K562 (cell line): Measurements from ENCODE around the gene GPR149.

Experiments
- ATF3 ChIP-seq, 2 experiments: fragments of 450-650 bp in 1 of 2; sonication (generic) in 1 of 2; formaldehyde crosslinking in 1 of 2; IDR thresholded peaks in 1 of 2; conservative IDR thresholded peaks in 1 of 2; 2 replicates each; pipeline versions ENCODE4 v1.6.1 to v1.8.1; 2016 to 2023; ENCODE audit warnings: mild to moderate bottlenecking in 2 of 2, moderate library complexity in 2 of 2, inconsistent platforms in 1 of 2, missing genetic modification reagents in 1 of 2
- CTCF ChIP-seq, 3 experiments: IDR thresholded peaks in 2 of 3; conservative IDR thresholded peaks in 1 of 3; 2 replicates each; pipeline ENCODE4 v1.5.1; 2011 to 2012; ENCODE audit warnings: low read length in 3 of 3, mild to moderate bottlenecking in 3 of 3, control low read depth in 2 of 3, improper control_type of control experiment in 1 of 3, inconsistent platforms in 1 of 3, low read depth in 1 of 3, mixed read lengths in 1 of 3, moderate library complexity in 1 of 3; ENCODE audit not compliant: insufficient read depth in 2 of 3
- EHMT2 ChIP-seq: fragments of 450-650 bp; IDR thresholded peaks from 2 replicates; pipeline ENCODE4 v1.6.1; 2018; ENCODE audit warnings: antibody characterized with exemption
- ELK1 ChIP-seq: sonication (generic); formaldehyde crosslinking; IDR thresholded peaks from 2 replicates; pipeline ENCODE4 v1.8.1; 2022; ENCODE audit warnings: missing genetic modification reagents
- FOXK2 ChIP-seq, 2 experiments: fragments of 450-650 bp; IDR thresholded peaks in 1 of 2; conservative IDR thresholded peaks in 1 of 2; 2 replicates each; pipeline ENCODE4 v1.6.1; 2016; ENCODE audit warnings: low read depth in 2 of 2, mild to moderate bottlenecking in 1 of 2
- MEIS2 ChIP-seq: fragments of 450-650 bp; IDR thresholded peaks from 2 replicates; pipeline ENCODE4 v1.6.1; 2014; ENCODE audit warnings: mild to moderate bottlenecking; ENCODE audit not compliant: partially characterized antibody
- NRF1 ChIP-seq, 2 experiments: fragments of 450-650 bp; IDR thresholded peaks in 1 of 2; conservative IDR thresholded peaks in 1 of 2; 2 replicates each; pipeline ENCODE4 v1.6.1; 2014; ENCODE audit warnings: mild to moderate bottlenecking in 2 of 2
- POLR2A ChIP-seq: fragments of 450-650 bp; conservative IDR thresholded peaks from 2 replicates; pipeline ENCODE4 v1.6.1; 2016
- SIX5 ChIP-seq, 2 experiments: IDR thresholded peaks; 2 replicates each; pipeline ENCODE4 v1.6.1; 2011; ENCODE audit warnings: low read length in 2 of 2, borderline replicate concordance in 1 of 2, low read depth in 1 of 2, mild to moderate bottlenecking in 1 of 2, moderate library complexity in 1 of 2; ENCODE audit not compliant: insufficient read depth in 1 of 2
- SMARCC2 ChIP-seq: fragments of 450-650 bp; IDR thresholded peaks from 2 replicates; pipeline ENCODE4 v1.6.1; 2017; ENCODE audit warnings: antibody characterized with exemption, moderate library complexity, mild to moderate bottlenecking, low read depth

GRCh38 chr3:154294016-154294415 is 136.0 kb downstream of the GPR149 start:
- TF ChIP-seq MEIS2 (no peak), CTCF (IDR thresholded peaks at IDR 0.05 in 2 of 3, conservative IDR thresholded peaks at IDR 0.05 in 1 of 3; ENCODE audit: insufficient read depth in 2 of 3, low read depth in 1 of 3, low read length in 3 of 3) (no peak), POLR2A (no peak), ELK1 (no peak), SMARCC2 (no peak), ATF3 (IDR thresholded peaks at IDR 0.05) (no peak), ATF3 (CRISPR knock-in tag; conservative IDR thresholded peaks at IDR 0.05) (no peak), NRF1 (conservative IDR thresholded peaks at IDR 0.05 in 1 of 2, IDR thresholded peaks at IDR 0.05 in 1 of 2) (no peak), FOXK2 (conservative IDR thresholded peaks at IDR 0.05 in 1 of 2, IDR thresholded peaks at IDR 0.05 in 1 of 2; ENCODE audit: low read depth in 2 of 2) (no peak), SIX5 (IDR thresholded peaks at IDR 0.05; ENCODE audit: borderline replicate concordance in 1 of 2, insufficient read depth in 1 of 2, low read depth in 1 of 2, low read length in 2 of 2) (no peak), EHMT2 (no peak)
